Vagina (tissue), 2 donors: ENCODE results near the gene KLHL33. TPM values are rescaled to one million over a fixed set of nuclear protein-coding genes. Genes with fewer than 3 reads are reported as not detected.

Experiments used
- DNase-seq, 2 donors: peaks; one replicate each; pipeline ENCODE4 v3.0.0-alpha.2; 2017; ENCODE audit errors: extremely low spot score in 2 of 2
- H3K27ac ChIP-seq: fragments of 200-600 bp; sonication (generic); one replicate; pipeline ENCODE4 v1.5.1; 2019
- H3K27me3 ChIP-seq: fragments of 200-600 bp; sonication (generic); one replicate; pipeline ENCODE4 v1.5.1; 2019
- H3K36me3 ChIP-seq, 2 donors: fragments of 200-600 bp; sonication (generic); one replicate each; pipeline ENCODE4 v1.5.1; 2017 to 2019
- H3K4me1 ChIP-seq: fragments of 200-600 bp; sonication (generic); one replicate; pipeline ENCODE4 v1.5.1; 2019
- H3K4me3 ChIP-seq, 2 donors: fragments of 200-600 bp; sonication (generic); 1 replicate in 1 of 2; 2 replicates in 1 of 2; pipeline ENCODE4 v1.5.1; 2016 to 2019
- H3K9me3 ChIP-seq: fragments of 200-600 bp; sonication (generic); one replicate; pipeline ENCODE4 v1.5.1; 2019
- POLR2A ChIP-seq, 2 donors: fragments of 450-650 bp; IDR thresholded peaks; one replicate each; pipeline ENCODE4 v1.6.1; 2017; ENCODE audit warnings: antibody characterized with exemption in 2 of 2, mild to moderate bottlenecking in 2 of 2, moderate library complexity in 2 of 2
- POLR2AphosphoS5 ChIP-seq, 2 donors: sonication (generic); formaldehyde crosslinking; IDR thresholded peaks; one replicate each; pipeline ENCODE4 v1.9.0; 2017; ENCODE audit warnings: antibody characterized with exemption in 2 of 2, mild to moderate bottlenecking in 2 of 2, low read depth in 1 of 2; ENCODE audit not compliant: insufficient read depth in 1 of 2
- intact Hi-C: fragments of 100-400 bp; cut with DNase I; formaldehyde crosslinking; loops from one replicate; pipeline ENCODE4 v1.15.1; 2023
- total RNA-seq: library from RNA; depleted of rRNA; stranded (reverse); fragments of >200 nt; gene quantifications from one replicate; pipeline ENCODE4 v1.2.3, GENCODE V29; 2016
- TF ChIP-seq, protein P1 (sequence below), 3 experiments: fragments of 450-650 bp in 2 of 3; fragments of 200-600 bp in 1 of 3; sonication (generic) in 1 of 3; IDR thresholded peaks; one replicate each; pipeline ENCODE4 v1.5.1; 2017 to 2019; ENCODE audit warnings: antibody characterized with exemption in 3 of 3, mild to moderate bottlenecking in 2 of 3, moderate library complexity in 2 of 3

Gene KLHL33
- total RNA-seq, 1 donor from 2014 or later: 1.2 TPM

DNA sequence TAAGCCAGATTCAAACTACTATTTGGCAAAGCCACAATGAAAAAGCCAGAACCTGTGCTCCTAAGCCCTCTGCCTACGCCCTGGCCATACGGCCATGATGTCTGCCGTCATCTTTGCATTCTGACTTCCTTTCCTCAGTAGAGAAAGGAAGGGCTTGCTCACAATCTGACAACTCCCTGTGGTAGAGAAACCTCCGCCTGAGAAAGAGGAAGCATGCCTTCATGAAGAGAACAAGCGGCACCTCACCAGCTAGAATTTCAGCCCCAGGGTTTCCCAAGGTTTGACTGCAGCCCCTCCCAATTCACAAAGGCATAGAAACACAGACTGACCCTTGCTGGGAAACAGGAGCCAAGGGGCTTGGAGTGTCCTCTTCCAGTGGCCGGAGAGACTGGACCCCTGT, 48.4 kb downstream of the KLHL33 start:
- intact Hi-C loops: no loop called here
- no peaks in the 10 kb centered on the region for H3K4me1 ChIP-seq
- no peaks in the 10 kb centered on the region for H3K9me3 ChIP-seq
- peaks cover 0 to 87% of the 10 kb centered on the region in 2 donors for H3K36me3 ChIP-seq
- no peak for DNase-seq
- TF ChIP-seq POLR2A (IDR thresholded peaks at IDR 0.05): no peak
- TF ChIP-seq, protein P1, sequence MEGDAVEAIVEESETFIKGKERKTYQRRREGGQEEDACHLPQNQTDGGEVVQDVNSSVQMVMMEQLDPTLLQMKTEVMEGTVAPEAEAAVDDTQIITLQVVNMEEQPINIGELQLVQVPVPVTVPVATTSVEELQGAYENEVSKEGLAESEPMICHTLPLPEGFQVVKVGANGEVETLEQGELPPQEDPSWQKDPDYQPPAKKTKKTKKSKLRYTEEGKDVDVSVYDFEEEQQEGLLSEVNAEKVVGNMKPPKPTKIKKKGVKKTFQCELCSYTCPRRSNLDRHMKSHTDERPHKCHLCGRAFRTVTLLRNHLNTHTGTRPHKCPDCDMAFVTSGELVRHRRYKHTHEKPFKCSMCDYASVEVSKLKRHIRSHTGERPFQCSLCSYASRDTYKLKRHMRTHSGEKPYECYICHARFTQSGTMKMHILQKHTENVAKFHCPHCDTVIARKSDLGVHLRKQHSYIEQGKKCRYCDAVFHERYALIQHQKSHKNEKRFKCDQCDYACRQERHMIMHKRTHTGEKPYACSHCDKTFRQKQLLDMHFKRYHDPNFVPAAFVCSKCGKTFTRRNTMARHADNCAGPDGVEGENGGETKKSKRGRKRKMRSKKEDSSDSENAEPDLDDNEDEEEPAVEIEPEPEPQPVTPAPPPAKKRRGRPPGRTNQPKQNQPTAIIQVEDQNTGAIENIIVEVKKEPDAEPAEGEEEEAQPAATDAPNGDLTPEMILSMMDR (IDR thresholded peaks at IDR 0.05): no peak
- no peak for TF ChIP-seq POLR2AphosphoS5 (IDR thresholded peaks at IDR 0.05; ENCODE audit: insufficient read depth in 1 of 2, low read depth in 1 of 2)
- H3K27ac ChIP-seq: no peak overlapping the region
- no peaks in the 10 kb centered on the region for H3K27me3 ChIP-seq
- no peak overlapping the region for H3K4me3 ChIP-seq

DNA sequence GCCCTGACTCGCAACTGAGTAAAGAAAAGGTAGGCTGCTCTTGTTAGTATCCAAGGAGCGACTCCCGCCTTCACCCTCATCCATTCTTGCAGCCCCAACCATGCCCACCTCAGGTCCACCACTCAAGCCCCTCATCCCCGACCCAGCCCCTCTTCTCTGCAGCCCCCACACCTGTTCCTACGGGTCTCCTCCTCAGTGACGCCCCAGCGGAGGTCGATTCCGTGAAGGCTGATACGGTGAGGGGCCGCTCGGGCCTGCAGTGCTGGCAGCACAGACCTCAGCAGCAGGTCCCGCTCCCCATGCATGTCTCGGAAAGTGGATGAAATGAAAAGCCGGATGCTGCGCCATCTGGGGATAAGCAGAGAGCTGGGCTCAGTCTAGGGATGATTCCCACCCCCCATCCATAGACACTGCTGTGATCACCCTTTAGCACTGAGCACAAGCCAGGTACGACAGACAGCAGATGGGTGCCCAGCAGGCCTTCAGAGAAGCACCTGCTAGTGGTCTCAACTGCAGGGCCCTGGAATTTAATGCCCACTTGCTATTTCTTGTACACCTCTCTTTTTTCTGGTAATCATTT, 49.6 kb downstream of the KLHL33 start:
- no peak for DNase-seq
- H3K27ac ChIP-seq: no peak overlapping the region
- H3K36me3 ChIP-seq: peaks cover 0 to 95% of the 10 kb centered on the region in 2 donors
- intact Hi-C loops: no loop called here
- H3K4me3 ChIP-seq: no peak overlapping the region
- H3K4me1 ChIP-seq: no peaks in the 10 kb centered on the region
- TF ChIP-seq POLR2AphosphoS5 (IDR thresholded peaks at IDR 0.05; ENCODE audit: insufficient read depth in 1 of 2, low read depth in 1 of 2): no peak
- no peak for TF ChIP-seq POLR2A (IDR thresholded peaks at IDR 0.05)
- TF ChIP-seq, protein P1 (IDR thresholded peaks at IDR 0.05): no peak
- H3K9me3 ChIP-seq: no peaks in the 10 kb centered on the region
- no peaks in the 10 kb centered on the region for H3K27me3 ChIP-seq

DNA sequence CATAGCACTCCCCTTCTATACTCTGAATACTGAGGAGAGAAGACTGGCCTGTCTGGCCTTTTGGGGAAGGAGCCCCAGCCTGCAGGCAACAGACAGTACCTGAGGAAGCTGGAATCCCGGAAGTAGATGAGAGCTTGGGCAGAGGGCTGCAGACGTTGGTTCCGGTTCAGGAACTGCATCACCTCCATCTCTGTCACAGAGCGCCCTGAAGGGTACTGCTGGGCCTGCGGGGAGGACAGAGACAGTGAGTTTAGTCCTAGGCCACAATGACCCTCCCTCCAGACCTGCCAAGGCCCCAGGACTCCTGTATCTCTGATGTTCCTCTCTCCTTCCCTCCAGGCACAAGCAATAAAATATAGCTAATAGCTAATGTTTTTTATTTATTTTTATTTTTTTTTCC, 51.1 kb downstream of the KLHL33 start:
- no peak for DNase-seq
- Histone ChIP-seq H3K4me1 (no peaks in the 10 kb centered on the region), H3K9me3 (no peaks in the 10 kb centered on the region), H3K36me3 (peaks cover 0 to 95% of the 10 kb centered on the region in 2 donors), H3K27ac (no peak overlapping the region), H3K27me3 (no peaks in the 10 kb centered on the region), H3K4me3 (no peak overlapping the region)
- intact Hi-C loops: no loop called here
- TF ChIP-seq, protein P1 (IDR thresholded peaks at IDR 0.05): no peak
- no peak for TF ChIP-seq POLR2AphosphoS5 (IDR thresholded peaks at IDR 0.05; ENCODE audit: insufficient read depth in 1 of 2, low read depth in 1 of 2)
- no peak for TF ChIP-seq POLR2A (IDR thresholded peaks at IDR 0.05)

DNA sequence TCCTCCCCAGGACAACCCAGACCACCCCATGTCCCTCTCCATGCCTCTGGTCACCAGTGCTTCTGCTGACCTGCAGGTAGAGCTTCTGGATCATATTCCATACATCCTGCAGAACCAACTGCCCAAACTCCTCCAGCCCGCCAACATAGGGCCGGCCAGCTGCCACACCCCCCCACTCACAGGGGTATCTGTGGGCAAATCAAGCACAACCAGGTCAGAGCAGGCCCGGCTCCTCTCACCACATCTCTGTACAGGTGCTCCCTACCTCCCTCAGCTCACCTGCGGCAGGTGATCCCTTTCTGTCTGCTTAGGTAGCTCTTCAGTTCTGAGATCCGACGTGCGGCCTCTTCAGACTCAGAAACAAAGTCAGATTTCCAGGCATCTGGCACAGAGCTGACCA, 51.6 kb downstream of the KLHL33 start:
- Histone ChIP-seq H3K4me1 (no peaks in the 10 kb centered on the region), H3K27ac (no peak overlapping the region), H3K9me3 (no peaks in the 10 kb centered on the region), H3K4me3 (no peak overlapping the region), H3K36me3 (peaks cover 0 to 95% of the 10 kb centered on the region in 2 donors), H3K27me3 (no peaks in the 10 kb centered on the region)
- TF ChIP-seq POLR2A (IDR thresholded peaks at IDR 0.05) (no peak), POLR2AphosphoS5 (IDR thresholded peaks at IDR 0.05; ENCODE audit: insufficient read depth in 1 of 2, low read depth in 1 of 2) (no peak)
- TF ChIP-seq, protein P1 (IDR thresholded peaks at IDR 0.05): no peak
- no peak for DNase-seq
- intact Hi-C loops: no loop called here

DNA sequence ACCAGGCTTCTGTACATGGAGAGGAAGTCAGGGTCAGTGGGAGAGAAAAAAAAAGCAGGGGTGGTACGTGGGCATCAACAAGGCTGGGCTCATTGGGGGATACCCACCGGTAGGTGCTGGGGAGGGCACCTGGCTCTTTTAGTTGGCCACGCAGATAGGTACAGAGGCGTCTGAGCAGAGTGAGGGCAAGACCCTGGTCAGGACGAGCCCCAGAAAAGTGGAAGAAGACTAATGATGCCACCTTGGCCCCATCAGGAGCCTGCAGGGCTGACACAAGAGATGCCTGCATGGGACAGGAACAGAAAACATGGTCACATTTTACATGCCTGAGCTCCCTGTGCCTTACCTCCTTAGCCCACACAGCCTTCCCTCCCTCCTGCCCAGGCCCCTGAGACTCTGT, 52.3 kb downstream of the KLHL33 start:
- DNase-seq: no peak
- no peak overlapping the region for H3K4me3 ChIP-seq
- intact Hi-C loops: no loop called here
- no peaks in the 10 kb centered on the region for H3K9me3 ChIP-seq
- H3K4me1 ChIP-seq: no peaks in the 10 kb centered on the region
- TF ChIP-seq POLR2A (IDR thresholded peaks at IDR 0.05) (no peak), POLR2AphosphoS5 (IDR thresholded peaks at IDR 0.05; ENCODE audit: insufficient read depth in 1 of 2, low read depth in 1 of 2) (no peak)
- TF ChIP-seq, protein P1 (IDR thresholded peaks at IDR 0.05): no peak
- no peaks in the 10 kb centered on the region for H3K27me3 ChIP-seq
- no peak overlapping the region for H3K27ac ChIP-seq
- peaks cover 0 to 95% of the 10 kb centered on the region in 2 donors for H3K36me3 ChIP-seq
